Activated CD8-positive, alpha-beta T cell treated with anti-CD3 and anti-CD28 coated beads for 36 hours (primary cell): ENCODE data around the gene TNIK. TPM values are rescaled to one million over a fixed set of nuclear protein-coding genes. Genes with fewer than 3 reads are reported as not detected.

ENCODE experiments used
- ATAC-seq: fragments of 200-7000 bp; cut with Tn5 transposase; one replicate; pipeline ENCODE4 v1.10.0; 2021; ENCODE audit warnings: mild to moderate bottlenecking, moderate library complexity
- CTCF ChIA-PET: fragments of 350-600 bp; sonication (Branson Sonifier 250); formaldehyde crosslinking; loops from one replicate; lab custom pipeline; 2021; ENCODE audit warnings: antibody characterized with exemption; lab: Charles Lee
- POLR2A ChIA-PET: fragments of 350-600 bp; sonication (Branson Sonifier 250); formaldehyde crosslinking; loops from one replicate; lab custom pipeline; 2021; ENCODE audit warnings: antibody characterized with exemption; lab: Charles Lee
- DNase-seq: peaks from one replicate; pipeline ENCODE4 v3.0.0-alpha.2; 2020
- H3K27ac Mint-ChIP-seq: one replicate; pipeline ENCODE4 v1.8.0; 2021; ENCODE audit warnings: mild to moderate bottlenecking, mixed read lengths
- H3K27me3 Mint-ChIP-seq: one replicate; pipeline ENCODE4 v1.8.0; 2021; ENCODE audit warnings: mixed read lengths
- H3K36me3 Mint-ChIP-seq: one replicate; pipeline ENCODE4 v1.8.0; 2021; ENCODE audit warnings: low read depth, mixed read lengths
- H3K4me1 Mint-ChIP-seq: one replicate; pipeline ENCODE4 v1.8.0; 2021; ENCODE audit warnings: low read depth, mixed read lengths
- H3K4me3 Mint-ChIP-seq: one replicate; pipeline ENCODE4 v1.8.0; 2021; ENCODE audit warnings: mild to moderate bottlenecking, moderate library complexity, mixed read lengths
- H3K9me3 Mint-ChIP-seq: one replicate; pipeline ENCODE4 v1.8.0; 2021; ENCODE audit warnings: mixed read lengths
- intact Hi-C: fragments of 100-400 bp; cut with micrococcal nuclease; formaldehyde crosslinking; loops from one replicate; pipeline ENCODE4 v1.10.0; 2022
- total RNA-seq, 2 experiments: library from RNA; stranded (reverse); gene quantifications; one replicate each; pipeline ENCODE4 v1.2.3, GENCODE V29; 2021
- TF ChIP-seq, protein P1 (sequence below): fragments of 200-600 bp; IDR thresholded peaks from one replicate; pipeline ENCODE4 v1.8.0; 2022; ENCODE audit warnings: antibody characterized with exemption, mild to moderate bottlenecking

Gene TNIK
- total RNA-seq, 2 experiments from 2014 or later: 25.1 to 28.8 TPM

- H3K36me3 Mint-ChIP-seq: peaks cover 23% of the 10 kb centered on the region
- H3K9me3 Mint-ChIP-seq: peaks cover 5% of the 10 kb centered on the region
- ATAC-seq (no peak), DNase-seq (no peak)
- H3K4me3 Mint-ChIP-seq: no peak overlapping the region
- no peak overlapping the region for H3K27ac Mint-ChIP-seq
- peaks cover 43% of the 10 kb centered on the region for H3K4me1 Mint-ChIP-seq
- ChIA-PET POLR2A (no interaction called here), CTCF (interaction anchor here (1.3 kb wide), 1 partner anchor 266 kb away, joined by 5 read pairs; no protein-coding TSS in a partner anchor)
- TF ChIP-seq, protein P1, sequence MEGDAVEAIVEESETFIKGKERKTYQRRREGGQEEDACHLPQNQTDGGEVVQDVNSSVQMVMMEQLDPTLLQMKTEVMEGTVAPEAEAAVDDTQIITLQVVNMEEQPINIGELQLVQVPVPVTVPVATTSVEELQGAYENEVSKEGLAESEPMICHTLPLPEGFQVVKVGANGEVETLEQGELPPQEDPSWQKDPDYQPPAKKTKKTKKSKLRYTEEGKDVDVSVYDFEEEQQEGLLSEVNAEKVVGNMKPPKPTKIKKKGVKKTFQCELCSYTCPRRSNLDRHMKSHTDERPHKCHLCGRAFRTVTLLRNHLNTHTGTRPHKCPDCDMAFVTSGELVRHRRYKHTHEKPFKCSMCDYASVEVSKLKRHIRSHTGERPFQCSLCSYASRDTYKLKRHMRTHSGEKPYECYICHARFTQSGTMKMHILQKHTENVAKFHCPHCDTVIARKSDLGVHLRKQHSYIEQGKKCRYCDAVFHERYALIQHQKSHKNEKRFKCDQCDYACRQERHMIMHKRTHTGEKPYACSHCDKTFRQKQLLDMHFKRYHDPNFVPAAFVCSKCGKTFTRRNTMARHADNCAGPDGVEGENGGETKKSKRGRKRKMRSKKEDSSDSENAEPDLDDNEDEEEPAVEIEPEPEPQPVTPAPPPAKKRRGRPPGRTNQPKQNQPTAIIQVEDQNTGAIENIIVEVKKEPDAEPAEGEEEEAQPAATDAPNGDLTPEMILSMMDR: no peak
- no peaks in the 10 kb centered on the region for H3K27me3 Mint-ChIP-seq
- intact Hi-C loops: no loop called here
Measured at GRCh38 chr3:171301002-171301401, 159.2 kb downstream of the TNIK start.

- no peaks in the 10 kb centered on the region for H3K27me3 Mint-ChIP-seq
- TF ChIP-seq, protein P1: no peak
- intact Hi-C loops: no loop called here
- ATAC-seq (no peak), DNase-seq (no peak)
- H3K4me3 Mint-ChIP-seq: no peak overlapping the region
- H3K36me3 Mint-ChIP-seq: peaks cover 18% of the 10 kb centered on the region
- POLR2A ChIA-PET: no interaction called here
- CTCF ChIA-PET: no interaction called here
- H3K4me1 Mint-ChIP-seq: peaks cover 53% of the 10 kb centered on the region
- no peaks in the 10 kb centered on the region for H3K9me3 Mint-ChIP-seq
- no peak overlapping the region for H3K27ac Mint-ChIP-seq
Measured at GRCh38 chr3:171297951-171298350, 162.3 kb downstream of the TNIK start.

- POLR2A ChIA-PET: no interaction called here
- Mint-ChIP-seq H3K4me3 (no peak overlapping the region), H3K9me3 (no peaks in the 10 kb centered on the region), H3K4me1 (peaks cover 56% of the 10 kb centered on the region), H3K36me3 (peaks cover 18% of the 10 kb centered on the region), H3K27ac (no peak overlapping the region), H3K27me3 (no peaks in the 10 kb centered on the region)
- TF ChIP-seq, protein P1: no peak
- CTCF ChIA-PET: interaction anchor here (0.7 kb wide), 1 partner anchor 44 kb away, joined by 3 read pairs; no protein-coding TSS in a partner anchor
- DNase-seq (no peak), ATAC-seq (no peak)
- intact Hi-C loops: no loop called here
Measured at GRCh38 chr3:171297207-171297606, 163.0 kb downstream of the TNIK start.

DNA sequence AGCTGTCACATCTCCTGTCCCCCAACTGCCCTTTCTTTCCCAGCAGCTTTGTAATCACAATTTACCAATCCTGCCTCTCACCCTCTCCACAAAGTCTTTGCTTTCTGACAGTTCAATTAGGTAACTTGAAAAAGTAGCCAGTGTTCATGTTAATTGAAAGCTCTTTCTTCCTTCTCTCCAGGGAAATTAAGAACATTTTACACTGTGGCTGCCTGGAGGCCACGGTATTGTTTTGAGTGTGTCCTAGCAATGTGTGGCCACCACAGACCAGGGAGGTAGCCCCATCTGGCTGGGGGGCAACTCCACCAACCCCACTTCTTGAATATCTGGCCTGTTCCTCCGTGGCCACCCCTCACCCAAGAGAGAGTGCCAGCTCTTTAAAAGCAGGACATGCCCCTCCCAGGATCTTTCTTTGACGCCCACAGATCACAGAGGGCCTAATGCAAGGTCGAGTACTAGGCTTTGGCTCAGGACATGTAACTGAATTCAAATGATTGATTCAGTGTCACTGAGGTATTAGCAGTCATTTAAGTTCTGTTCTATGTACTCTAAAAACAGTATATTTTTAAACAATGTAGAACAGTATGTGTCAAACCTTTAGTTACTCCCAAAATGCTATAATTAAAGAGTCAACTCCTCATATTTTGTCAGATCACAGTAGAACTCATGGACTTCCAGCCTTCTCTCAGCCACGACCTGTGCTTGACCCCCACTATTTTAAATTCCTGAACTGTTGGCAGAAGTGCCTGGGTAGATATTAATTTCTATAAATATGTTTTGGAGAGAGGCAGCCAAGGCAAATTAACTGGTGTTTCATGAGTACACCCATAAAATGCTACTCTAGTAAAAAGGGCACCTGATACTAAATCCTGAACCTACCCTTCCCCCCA lies 164.5 kb downstream of the TNIK start:
- Mint-ChIP-seq H3K27me3 (no peaks in the 10 kb centered on the region), H3K4me3 (no peak overlapping the region), H3K27ac (no peak overlapping the region), H3K9me3 (no peaks in the 10 kb centered on the region), H3K4me1 (peaks cover 55% of the 10 kb centered on the region), H3K36me3 (peaks cover 14% of the 10 kb centered on the region)
- ATAC-seq (peak; percentile 13), DNase-seq (no peak)
- TF ChIP-seq, protein P1: no peak
- CTCF ChIA-PET: no interaction called here
- intact Hi-C loops: no loop called here
- POLR2A ChIA-PET: interaction anchor here (0.8 kb wide), 1 partner anchor 20 kb away, joined by 3 read pairs; no protein-coding TSS in a partner anchor
